Suppressor macrophage treated with lipopolysaccharide for 4 hours (primary cell): Measurements from ENCODE around the gene RNF167.

Source experiments
- DNase-seq: peaks from one replicate; pipeline ENCODE4 v3.0.0-alpha.2; 2020

RNF167 gene

DNA sequence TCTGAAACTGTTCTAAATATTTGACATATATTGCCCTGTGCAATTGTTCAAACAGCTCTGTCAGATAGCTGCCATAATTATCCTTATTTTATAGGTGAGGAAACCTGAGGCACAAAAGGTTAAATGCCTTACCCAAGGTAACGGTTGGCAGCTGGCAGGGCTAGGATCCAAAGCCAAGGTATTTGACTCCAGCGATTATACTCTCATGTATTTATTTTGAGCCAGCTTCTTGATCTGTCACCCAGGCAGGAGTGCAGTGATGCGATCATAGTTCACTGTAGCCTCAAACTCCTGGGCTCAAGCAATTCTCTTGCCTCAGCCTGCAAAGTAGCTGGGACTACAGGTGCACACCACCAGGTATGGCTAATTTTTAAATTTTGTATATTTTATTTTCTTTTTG, 18.0 kb downstream of the RNF167 start:
- DNase-seq = no peak

DNA sequence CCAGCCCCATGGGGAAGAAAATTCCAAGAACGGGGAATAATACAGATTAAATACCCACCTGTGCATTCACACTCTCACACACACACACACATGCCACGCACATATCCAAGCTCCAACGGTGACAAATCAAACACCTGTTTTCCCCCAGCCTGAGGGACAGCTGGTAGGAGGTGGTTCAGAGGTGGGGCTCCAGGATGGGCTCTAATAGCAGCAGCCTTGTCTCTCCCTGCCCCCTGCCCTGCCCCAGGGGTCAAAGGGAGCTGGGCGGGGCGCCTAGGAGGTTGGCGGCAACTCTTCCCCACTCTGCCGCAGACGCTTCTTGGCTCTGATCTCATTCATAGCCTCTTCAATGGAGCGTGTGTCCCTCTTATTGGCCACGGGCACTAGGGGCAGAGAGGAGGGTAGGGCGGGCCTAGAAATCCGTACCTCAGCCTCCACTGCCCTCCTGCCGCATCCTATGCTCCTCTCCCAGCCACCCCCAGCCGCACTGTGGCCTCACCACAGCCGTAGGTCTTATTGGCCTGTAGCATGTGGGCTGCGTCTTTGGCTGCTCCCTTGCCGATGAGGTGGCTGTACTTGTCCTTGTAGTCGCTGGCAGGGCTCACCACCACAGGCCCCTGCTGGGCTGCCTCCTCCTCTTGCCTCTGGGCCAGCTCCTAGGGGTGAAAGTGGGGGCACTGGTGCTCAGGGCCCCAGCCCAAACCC, 19.3 kb downstream of the RNF167 start:
- no peak for DNase-seq

DNA sequence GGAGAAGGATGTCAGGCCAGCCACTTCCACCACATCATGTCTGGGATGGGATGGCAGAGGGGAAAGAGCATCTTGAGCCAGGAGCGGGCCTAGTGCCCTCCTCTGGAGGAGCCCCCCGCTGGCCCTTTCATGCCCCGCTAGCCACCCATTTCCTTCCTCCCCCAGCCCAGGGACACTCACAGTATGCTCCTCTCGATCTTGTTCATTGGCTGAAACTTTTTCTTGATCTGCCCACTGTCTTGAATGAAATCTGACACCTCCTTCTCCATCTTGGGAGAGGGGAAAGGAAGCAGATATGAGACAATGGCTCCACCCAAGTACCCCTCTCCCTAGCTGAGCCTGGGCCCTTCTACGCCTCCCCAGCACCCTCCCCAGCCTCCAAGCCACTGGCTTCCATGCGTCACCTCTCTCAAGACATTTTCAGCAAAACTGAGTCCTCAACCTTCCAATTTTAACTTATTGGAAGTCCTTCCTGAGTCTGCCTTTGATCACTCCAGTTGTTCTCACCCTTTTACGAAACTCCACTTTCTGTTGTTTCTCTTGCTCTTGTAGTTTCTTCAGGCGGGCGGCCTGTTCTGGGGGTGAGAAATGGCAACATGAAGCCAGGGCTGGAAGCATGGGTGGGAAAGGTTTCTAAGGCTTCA, 20.3 kb downstream of the RNF167 start:
- DNase-seq = no peak

DNA sequence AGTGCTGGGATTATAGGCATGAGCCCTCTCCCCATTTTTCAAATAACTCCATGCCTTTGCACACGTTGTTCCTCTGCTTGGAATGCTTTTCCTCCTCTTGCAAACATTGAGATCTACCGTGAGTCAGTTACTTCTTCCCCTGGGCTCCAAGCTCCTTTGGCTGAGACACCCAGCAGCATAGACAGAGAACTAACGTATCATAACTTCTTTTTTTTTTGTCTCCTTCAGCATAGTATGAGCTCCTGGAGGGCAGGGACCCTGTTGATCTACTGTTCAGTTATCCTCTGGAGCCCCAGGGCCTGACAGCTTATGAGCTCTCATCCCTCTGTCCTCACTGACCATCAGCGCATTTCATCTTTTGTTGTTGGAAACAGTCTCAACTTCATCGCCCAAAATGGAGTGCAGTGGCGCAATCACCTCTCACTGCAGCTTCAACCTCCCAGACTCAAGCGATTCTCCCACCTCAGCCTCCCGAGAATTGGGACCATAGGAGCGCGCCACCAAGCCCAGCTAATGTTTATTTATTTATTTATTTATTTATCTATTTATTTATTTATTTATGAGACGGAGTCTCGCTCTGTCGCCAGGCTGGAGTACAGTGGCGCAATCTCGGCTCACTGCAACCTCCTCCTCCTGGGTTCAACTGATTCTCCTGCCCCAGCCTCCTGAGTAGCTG, 25.4 kb downstream of the RNF167 start:
- DNase-seq = no peak

DNA sequence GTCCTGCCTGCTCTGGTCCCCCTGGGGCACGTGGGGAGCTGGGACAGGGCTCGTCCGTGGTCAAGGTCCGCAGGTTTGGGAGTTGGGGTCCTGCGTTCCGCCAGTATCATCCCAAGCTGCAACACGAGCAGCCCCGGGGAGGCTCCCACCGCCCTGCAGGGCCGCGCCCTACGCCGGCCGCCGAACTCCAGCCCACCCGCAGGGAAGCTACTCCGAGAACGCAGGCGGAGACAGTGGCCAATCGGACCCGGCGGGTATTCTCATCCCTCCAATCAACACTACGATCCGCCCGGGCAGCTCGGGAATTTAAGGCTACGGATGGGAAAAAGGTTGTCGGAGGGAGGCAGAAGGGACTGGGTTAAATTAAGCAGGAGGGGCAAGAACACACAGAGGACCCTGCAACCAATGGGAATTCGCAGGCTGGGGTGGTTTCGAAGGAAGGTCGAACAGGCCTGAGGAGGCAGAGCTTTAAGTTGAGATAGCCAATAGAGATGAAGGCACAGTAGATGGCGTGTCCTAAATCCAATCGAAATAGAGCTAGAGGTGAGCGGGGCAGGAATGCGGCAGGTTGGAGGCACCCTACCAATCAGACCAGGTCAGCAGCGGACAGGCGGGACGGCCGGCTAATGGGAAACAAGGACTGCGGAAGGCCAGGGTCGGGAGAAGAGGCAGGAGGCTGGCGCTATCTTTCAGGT, 26.9 kb downstream of the RNF167 start:
- peak; percentile 99 for DNase-seq

DNA sequence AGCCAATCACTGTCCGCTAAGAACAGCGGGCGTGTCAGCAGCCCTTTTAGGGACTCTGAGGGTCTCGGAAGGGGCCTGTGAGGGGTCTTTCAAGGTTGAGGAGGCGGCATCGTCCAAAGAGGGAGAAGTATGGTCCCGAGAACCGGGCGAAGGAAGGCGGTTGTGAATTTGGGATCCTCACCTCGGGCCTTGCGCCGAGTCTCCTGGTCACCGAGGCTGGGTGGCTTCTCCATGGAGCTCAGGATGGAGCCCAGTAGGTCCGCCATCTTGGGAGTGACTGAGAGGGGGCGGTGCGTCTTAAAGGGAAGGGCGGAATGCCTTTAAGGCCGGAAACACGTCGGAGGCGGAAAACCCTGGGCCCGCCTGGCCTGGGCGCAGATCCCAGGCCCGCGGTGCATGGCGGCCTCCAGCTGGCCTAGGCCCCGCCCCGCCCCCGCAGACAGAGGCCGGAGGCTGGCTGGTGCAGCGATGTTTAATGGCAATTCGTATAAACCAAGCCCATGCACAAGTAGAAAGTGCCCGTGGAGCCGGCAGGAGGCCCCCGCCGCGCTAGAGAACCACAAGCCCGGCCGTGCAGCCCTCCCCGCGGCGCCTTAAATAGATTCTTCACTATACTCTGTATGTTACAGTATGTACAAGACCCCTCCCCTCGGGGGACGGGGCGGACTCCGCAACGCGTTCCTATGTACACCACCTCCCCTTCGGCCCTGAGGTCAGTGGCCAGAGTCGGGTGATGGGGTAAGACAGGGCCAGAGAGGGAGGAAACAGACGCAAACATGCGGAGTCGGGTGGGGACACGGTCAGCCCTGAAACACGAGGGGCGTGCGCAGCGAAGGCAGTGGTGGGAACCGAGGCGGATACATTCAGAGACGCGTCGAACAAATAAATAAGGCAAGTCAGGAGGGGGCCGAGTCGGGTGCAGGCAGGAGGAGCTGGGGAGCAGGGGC, 27.7 kb downstream of the RNF167 start, which contains the start of gene SPAG7:
SPAG7 (minus strand) TSS at position 279 of the 947 bp plus-strand sequence; CDS start at position 266, 13 bp downstream.
- DNase-seq = peak; percentile 97

DNA sequence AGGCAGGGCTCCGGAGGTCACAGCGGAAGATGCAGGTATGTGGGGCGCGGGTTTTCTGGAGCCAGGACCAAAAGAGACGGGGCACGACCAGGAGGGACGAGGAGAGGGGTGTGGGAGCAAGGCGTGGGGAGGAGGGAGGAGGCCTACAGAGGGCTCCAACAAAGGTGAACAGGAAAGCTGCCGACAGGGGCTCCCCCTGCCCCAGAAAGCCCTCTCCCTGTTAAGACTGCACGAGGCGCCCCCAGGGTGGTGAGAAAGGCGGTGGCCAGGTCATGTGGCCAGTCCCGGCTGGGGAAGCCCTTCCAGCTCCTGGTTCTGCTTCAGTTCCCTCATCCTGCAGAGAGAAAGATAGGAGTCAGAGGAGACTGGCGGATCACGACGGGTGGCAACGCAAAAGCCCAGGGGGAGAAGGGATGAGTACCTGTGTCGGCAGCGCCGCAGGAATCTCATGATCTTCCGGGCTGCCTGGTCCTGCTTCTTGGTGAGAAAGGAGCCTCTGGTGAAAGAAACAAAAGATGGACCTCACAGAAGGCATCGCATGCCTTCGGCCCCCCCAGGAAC, 28.5 kb downstream of the RNF167 start:
- DNase-seq = no peak

DNA sequence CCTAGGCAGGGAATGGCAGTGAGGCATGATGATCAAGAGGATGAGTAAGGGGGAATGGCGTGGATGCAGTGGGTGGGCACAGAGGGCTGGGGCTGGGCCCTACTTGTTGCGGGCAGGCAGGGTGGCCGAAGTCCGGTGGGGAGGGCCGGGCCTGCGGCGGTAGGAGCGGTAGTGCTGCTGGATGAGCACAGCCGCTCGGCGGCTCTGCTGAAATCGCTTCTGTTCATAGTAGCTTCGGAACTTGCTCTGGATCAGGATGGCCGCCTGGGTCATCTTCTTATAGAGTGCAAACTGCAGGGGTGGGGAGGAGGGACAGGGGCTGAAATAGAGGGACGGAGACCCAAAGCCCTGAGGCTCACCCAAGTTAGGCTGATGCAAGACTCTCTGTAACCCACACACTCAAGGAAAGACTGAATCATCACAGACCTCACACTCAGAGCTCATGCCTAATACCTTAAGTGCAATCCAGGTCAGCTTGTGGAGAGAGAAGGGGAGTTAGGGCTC, 29.0 kb downstream of the RNF167 start:
- peak; percentile 62 for DNase-seq

DNA sequence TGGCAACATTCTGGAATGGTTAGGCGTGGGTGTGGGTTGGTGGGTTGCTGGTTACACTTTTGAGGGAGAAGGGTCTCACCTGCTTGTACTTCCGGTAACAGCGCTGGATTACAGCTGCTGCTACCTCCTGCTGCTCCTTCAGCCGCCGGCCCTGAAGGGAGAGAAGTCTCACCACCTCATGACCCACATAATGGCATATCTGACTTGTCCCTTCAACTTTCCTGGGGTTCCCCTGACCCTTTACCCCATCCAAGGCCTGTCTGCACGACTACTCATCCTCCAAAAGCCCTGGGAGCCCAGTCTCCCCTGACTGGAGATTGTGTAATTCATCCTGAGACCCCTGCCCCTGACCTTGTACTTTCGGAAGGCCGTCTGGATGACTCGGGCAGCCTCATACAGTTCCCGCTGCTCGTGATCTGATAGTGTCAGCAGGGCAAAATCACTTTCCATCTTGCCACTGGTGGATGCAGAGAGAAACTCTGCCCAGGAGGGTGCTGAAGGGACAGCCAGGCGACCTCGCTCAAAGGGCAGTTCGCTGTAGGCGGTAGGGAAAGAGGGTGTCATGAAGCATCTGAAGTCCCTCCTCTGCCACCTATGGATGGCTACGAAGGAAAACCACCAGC, 29.6 kb downstream of the RNF167 start:
- peak; percentile 38 for DNase-seq

DNA sequence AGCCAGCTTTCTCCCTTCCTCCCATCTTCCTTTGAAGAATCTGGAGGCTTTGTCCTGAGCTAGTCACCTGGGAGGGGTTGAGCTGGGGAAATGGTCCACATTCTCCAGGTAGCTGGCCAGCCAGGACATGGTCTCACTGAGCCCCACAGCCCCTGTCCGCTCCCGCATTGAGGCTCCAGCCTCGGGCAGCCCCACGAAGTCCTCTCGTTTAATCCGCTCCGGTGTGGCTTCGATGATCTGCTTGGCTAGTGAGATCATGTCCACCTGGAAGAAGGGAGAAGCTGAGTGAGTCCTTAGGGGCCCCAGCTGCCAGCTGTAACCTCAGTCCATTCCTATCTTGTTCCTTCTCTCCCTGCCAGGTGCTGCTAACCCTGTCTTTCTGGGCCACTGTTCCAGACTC, 30.2 kb downstream of the RNF167 start:
- no peak for DNase-seq

DNA sequence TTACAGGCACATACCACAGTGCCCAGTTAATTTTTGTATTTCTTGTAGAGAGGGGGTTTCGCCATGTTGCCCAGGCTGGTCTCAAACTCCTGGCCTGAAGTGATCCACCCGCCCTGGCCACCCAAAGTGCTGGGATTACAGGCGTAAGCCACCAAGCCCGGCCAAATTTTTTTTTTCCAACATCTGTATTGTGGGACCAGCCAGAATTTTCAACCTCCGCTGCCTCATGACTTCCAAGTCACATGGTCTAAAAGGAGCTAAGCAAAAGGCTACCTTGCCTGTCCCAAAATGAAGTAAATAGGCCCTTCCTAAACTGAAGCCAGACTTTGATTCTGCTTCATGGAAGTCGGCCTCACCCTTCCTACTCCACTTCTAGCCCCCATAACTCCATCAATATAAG, 31.8 kb downstream of the RNF167 start:
- no peak for DNase-seq

DNA sequence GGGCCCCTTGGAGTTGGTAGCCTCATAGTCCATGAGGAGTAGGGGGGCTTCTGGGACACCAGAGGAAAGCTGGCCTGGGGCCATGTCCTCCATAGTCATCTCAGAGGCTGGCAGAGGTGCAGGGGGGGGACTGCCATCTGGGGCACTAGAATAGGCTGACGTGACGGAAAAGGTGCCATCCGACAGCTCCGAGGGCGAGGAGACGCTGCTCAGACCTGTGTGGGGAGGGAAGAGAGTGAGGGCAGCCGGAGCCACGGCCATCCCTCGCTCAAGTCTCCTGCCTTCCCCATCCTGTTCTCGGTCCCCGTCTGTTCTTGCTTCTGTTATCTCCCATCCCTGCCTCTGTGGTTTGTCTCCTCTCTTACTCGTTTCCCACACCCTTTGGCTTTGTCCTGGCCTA, 32.3 kb downstream of the RNF167 start:
- DNase-seq = no peak

DNA sequence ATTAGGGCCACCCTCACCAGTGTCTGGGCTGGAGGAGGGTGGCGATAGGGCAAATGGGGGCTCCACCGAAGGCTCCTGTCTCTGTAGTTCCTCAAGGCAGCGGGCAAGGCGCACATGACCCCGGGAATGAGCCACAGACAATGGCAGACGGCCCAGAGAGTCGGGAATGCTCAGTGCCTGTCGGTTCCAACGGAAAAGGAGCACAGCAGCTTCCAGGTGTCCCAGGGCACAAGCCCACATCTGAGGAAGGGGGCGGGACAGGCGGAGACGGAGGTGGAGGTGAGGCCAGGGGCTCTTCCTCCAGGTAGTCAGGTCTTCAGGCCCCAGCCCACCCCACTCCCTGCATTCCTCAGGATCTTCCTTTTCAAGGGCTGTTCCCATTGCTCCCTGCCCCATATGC, 32.7 kb downstream of the RNF167 start:
- DNase-seq = no peak

DNA sequence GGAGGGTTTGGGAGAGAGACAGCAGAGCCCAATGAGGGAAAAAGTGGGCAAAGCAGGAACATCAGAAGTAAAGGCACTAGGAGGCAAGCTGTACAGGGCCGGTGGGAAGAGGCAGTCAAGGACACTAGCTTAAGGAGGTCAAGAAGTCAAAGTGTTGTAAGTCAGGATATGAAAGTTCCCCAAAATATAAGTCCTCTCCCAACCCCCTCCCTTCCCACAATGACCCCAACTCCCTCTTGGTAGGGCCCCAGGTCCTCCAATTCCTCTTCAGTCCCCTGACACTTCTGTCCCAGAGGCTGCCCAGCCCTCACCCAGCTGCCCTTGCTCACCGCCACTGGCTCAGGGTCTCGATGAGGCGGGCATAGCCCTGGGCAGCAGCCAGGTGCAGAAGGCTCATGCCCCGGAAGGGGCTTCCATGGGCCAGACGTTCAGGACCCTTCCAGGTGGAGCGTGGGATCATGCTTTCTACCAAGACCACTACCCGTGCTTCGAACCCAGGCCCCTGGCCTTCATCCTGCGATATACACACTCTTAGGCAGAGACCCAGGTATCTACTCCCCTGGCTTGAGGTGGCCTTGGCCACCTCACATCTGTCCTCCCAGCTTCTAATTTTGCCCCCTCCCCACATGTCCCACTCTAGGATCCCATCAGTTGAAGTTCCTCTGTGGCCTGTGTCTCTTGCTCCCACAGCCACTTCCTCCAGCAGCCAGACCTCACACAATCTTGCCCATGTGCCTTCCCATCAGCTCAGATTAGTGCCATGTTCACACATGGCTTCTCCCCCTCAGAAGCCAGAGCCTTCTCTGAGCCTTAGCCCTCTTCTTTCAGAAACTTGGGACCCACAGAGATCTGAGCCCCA, 33.4 kb downstream of the RNF167 start:
- no peak for DNase-seq

DNA sequence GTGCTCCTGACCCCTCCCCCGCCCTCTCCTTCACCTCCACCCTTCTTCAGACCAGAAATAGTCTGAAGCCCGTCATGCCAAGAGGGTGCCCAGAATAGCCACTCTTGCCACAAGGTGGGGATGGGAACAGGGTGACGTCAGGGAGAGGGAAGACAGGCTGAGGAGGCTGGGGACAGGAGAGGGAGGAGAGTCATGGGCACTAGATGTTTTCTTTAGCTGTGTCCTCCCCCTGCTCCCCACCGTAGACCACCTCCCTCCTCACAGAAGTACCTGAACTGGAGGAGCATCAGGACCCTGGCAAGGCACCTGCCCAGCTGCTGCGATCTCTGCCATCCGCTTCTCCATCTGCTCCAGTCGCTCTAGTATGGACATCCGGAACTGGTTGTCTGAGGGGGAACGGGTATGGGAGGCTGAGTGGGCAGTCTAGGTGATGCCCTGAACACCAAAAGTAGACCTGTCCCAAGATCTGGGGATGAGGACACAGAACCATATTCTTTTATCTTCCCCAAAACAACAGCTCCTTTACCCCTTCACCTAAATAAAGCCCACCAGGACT, 34.1 kb downstream of the RNF167 start:
- no peak for DNase-seq

DNA sequence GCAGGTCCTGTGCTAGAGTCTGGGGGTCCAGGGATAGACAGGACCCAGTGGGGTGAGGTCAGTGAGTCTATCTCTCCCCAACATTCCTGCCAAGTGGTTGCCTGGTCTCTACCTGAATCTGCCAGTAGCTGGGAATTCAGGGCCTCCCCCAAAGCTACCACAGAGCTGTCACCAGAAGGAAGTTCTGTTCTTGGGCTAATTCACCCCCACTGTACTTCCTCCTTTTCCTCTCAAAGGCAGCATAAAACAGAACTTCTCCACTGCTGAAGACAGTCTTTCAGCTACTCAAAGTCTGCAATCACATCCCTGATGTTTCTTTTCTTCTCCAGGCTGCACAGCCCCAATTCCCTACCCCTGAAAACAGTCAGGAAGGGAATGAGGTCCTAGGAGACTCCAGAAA, 38.7 kb downstream of the RNF167 start:
- DNase-seq = peak; percentile 59

DNA sequence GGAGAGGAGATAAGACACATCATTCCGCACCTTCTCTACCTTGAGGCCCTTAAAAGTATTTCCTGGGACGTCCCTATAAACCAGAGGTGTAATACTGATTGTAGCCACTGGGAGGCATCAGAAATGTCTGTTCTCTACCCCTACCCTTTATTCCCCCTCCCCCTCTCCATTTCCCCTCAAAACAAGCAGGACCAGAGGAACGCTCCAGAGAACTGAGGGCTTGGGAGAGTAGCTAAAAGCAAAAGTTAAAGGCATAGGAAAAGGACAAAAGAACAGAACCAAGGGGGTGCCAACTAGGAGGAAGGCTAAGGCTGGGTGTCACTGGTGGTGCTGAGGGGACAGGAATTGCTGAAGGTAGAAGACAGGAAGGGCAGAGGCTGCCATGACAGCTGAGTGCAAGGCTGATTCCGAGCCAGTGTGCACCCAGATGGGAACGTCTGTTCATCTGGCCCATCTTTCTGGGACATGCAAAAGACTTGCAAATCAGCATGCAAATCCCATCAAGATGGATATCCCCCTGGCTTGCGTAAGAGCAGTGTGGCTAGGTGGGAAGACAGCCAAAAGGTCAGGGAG, 40.7 kb downstream of the RNF167 start:
- peak; percentile 51 for DNase-seq

DNA sequence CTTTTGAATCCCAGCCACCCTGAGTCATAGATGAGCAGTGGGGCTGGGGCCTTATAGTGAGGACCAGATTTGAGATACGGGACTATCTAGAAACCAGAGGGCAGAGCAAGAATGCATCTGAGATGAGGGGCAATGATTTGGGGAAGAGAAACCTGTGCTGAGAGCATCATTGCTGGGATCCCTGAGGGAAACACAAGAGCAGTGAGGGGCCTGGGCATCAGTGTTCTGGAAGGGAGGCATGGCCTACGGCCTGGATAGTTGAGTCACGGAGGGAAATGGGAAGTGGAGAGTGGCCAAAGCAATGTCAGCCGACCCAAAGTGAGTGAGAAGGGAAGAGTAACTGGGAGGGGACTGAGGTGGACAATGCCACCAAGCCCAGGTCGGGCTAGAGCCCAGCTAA, 42.2 kb downstream of the RNF167 start:
- peak; percentile 71 for DNase-seq

DNA sequence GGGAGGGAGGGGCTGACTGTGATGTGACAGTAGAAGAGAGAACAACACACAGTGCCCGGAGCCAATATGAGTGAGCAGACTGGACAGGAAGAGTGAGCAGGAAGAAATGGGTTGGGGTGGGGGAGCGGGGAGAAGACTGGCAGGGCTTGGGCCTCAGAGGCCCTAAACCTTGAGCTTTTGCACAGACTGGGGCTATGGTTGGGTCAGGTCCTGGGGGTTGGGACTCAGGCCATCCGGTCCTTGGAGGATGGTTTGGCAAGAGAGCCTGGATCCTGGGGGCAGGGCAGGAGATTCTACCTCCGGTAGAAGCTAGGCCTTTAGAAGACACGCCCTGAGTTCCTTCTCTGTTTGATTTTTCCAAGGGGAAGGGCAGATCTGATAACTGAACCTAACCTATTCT, 46.3 kb downstream of the RNF167 start:
- DNase-seq = peak; percentile 51
